A673 (cell line): Measurements from ENCODE around the gene ANKMY1.

Experiments used
- CTCF ChIP-seq: fragments of 300-800, 200-600 bp; sonication (generic); conservative IDR thresholded peaks from 2 replicates; pipeline ENCODE4 v1.5.1; 2017; ENCODE audit warnings: low read depth, mild to moderate bottlenecking, antibody characterized with exemption, low read length, moderate library complexity, mixed read lengths
- EZH2 ChIP-seq: fragments of 200-600 bp; sonication (generic); IDR thresholded peaks from 2 replicates; pipeline ENCODE4 v1.6.1; 2017; ENCODE audit warnings: borderline replicate concordance, low read depth, mild to moderate bottlenecking, mixed read lengths, antibody characterized with exemption, low read length; ENCODE audit not compliant: poor library complexity, severe bottlenecking

- TF ChIP-seq EZH2 (no peak), CTCF (no peak)
Observed at GRCh38 chr2:240463866-240464481, 93.8 kb downstream of the ANKMY1 start.
